Measurements from ENCODE around the gene MAPKAPK2. TPM values are rescaled to one million over a fixed set of nuclear protein-coding genes. Genes with fewer than 3 reads are reported as not detected.

The MAPKAPK2 gene
- total and polyA plus RNA-seq, 7 donors = 32.1 to 61.4 (median 39.3) TPM

- Histone ChIP-seq H3K4me1 (no peaks in the 10 kb centered on the region), H3K27ac (no peak overlapping the region), H3K9me3 (no peaks in the 10 kb centered on the region), H3K4me3 (no peak overlapping the region), H3K36me3 (no peaks in the 10 kb centered on the region), H3K27me3 (no peaks in the 10 kb centered on the region)
- WGBS, 2 donors = 58 to 63% methylated on average over 2 of the region's 2 CpGs
- TF ChIP-seq CTCF (IDR thresholded peaks at IDR 0.05) (no peak), POLR2A (IDR thresholded peaks at IDR 0.05) (no peak), POLR2AphosphoS5 (IDR thresholded peaks at IDR 0.05) (no peak), EP300 (IDR thresholded peaks at IDR 0.05) (no peak)
- no peak for DNase-seq
- intact Hi-C loops (cut with DNase I) = no loop called here
Observed at GRCh38 chr1:206779638-206780037, 94.9 kb downstream of the MAPKAPK2 start.

GRCh38 chr1:206782448-206782847 is 97.7 kb downstream of the MAPKAPK2 start:
- WGBS, 2 donors = 52 to 93% methylated on average over 2 of the region's 2 CpGs
- intact Hi-C loops (cut with DNase I) = no loop called here

GRCh38 chr1:206783506-206783905 is 98.8 kb downstream of the MAPKAPK2 start:
- no peak for DNase-seq
- TF ChIP-seq POLR2A (IDR thresholded peaks at IDR 0.05) (no peak), CTCF (IDR thresholded peaks at IDR 0.05) (no peak), EP300 (IDR thresholded peaks at IDR 0.05) (no peak), POLR2AphosphoS5 (IDR thresholded peaks at IDR 0.05) (no peak)
- H3K4me1 ChIP-seq = no peaks in the 10 kb centered on the region
- no peaks in the 10 kb centered on the region for H3K9me3 ChIP-seq
- no peaks in the 10 kb centered on the region for H3K27me3 ChIP-seq
- no peaks in the 10 kb centered on the region for H3K36me3 ChIP-seq
- no peak overlapping the region for H3K27ac ChIP-seq
- 93 to 95% methylated on average over 7 of the region's 7 CpGs for WGBS, 2 donors
- H3K4me3 ChIP-seq = no peak overlapping the region
- intact Hi-C loops (cut with DNase I) = no loop called here

More at GRCh38 chr1:206782448-206782847, 97.7 kb downstream of the MAPKAPK2 start:
- Histone ChIP-seq H3K27me3 (no peaks in the 10 kb centered on the region), H3K4me3 (no peak overlapping the region), H3K36me3 (no peaks in the 10 kb centered on the region), H3K9me3 (no peaks in the 10 kb centered on the region), H3K4me1 (no peaks in the 10 kb centered on the region), H3K27ac (no peak overlapping the region)
- TF ChIP-seq POLR2AphosphoS5 (IDR thresholded peaks at IDR 0.05) (no peak), POLR2A (IDR thresholded peaks at IDR 0.05) (no peak), CTCF (IDR thresholded peaks at IDR 0.05) (no peak), EP300 (IDR thresholded peaks at IDR 0.05) (no peak)
- no peak for DNase-seq

Small RNAs within 50 kb of the gene (small RNA-seq; reads per million reads assigned to genes)
- gene RF00019 = 0 reads per million in 3 donors

Other genes with a start within 250 kb of the MAPKAPK2 start
- 1 to 10 TPM; 1.6 to 3.2 (median 2.7) TPM for gene IKBKE, start 214.4 kb upstream of the MAPKAPK2 start, total RNA-seq
- gene IKBKE, start 214.4 kb upstream of the MAPKAPK2 start, polyA plus RNA-seq = 10 to 100 TPM in 1 of 3 donors, 1 to 10 TPM in 2; 7.2 to 23.2 (median 9.9) TPM
- 1 to 10 TPM; 3.6 to 6.9 (median 4.8) TPM for gene RASSF5, start 177.4 kb upstream of the MAPKAPK2 start, total RNA-seq
- gene RASSF5, start 177.4 kb upstream of the MAPKAPK2 start, polyA plus RNA-seq = 10 to 100 TPM in 1 of 3 donors, 1 to 10 TPM in 2; 2.5 to 25.9 (median 4.2) TPM
- 10 to 100 TPM; 43.3 to 59.6 (median 54.8) TPM for gene EIF2D, start 72.4 kb upstream of the MAPKAPK2 start, total RNA-seq
- gene EIF2D, start 72.4 kb upstream of the MAPKAPK2 start, polyA plus RNA-seq = 10 to 100 TPM; 27.0 to 41.7 (median 29.4) TPM
- gene DYRK3, start 49.4 kb upstream of the MAPKAPK2 start, total RNA-seq = 1 to 10 TPM; 3.2 to 7.8 (median 6.2) TPM
- gene DYRK3, start 49.4 kb upstream of the MAPKAPK2 start, polyA plus RNA-seq = 1 to 10 TPM in 1 of 3 donors, under 1 TPM in 2; 0.60 to 1.3 (median 0.92) TPM
- gene IL19, start 85.9 kb downstream of the MAPKAPK2 start, total RNA-seq = not detected
- gene IL19, start 85.9 kb downstream of the MAPKAPK2 start, polyA plus RNA-seq = under 1 TPM in 1 of 3 donors, not detected in 2; 0.10 TPM
- gene IL10, start 87.6 kb downstream of the MAPKAPK2 start, total RNA-seq = 10 to 100 TPM in 2 of 4 donors, 1 to 10 TPM in 2; 1.7 to 11.1 (median 8.2) TPM
- gene IL10, start 87.6 kb downstream of the MAPKAPK2 start, polyA plus RNA-seq = 10 to 100 TPM in 1 of 3 donors, 1 to 10 TPM in 2; 1.6 to 16.8 (median 2.8) TPM
- not detected for gene IL20, start 180.7 kb downstream of the MAPKAPK2 start, total RNA-seq
- not detected for gene IL20, start 180.7 kb downstream of the MAPKAPK2 start, polyA plus RNA-seq
- not detected for gene IL24, start 212.5 kb downstream of the MAPKAPK2 start, total RNA-seq
- under 1 TPM in 2 of 3 donors, not detected in 1; 0.36 to 0.46 TPM for gene IL24, start 212.5 kb downstream of the MAPKAPK2 start, polyA plus RNA-seq
- 1 to 10 TPM in 2 of 4 donors, under 1 TPM in 1, not detected in 1; 0.49 to 1.5 (median 1.1) TPM for gene FCMR, start 237.0 kb downstream of the MAPKAPK2 start, total RNA-seq
- 100 to 1,000 TPM in 1 of 3 donors, 1 to 10 TPM in 2; 1.8 to 111 (median 3.5) TPM for gene FCMR, start 237.0 kb downstream of the MAPKAPK2 start, polyA plus RNA-seq

Measured in sigmoid colon (tissue), 7 donors.